Trophoblast cell (in vitro differentiated cells and primary cell): ENCODE data around the gene RGS14.

Source experiments
- DNase-seq, 2 donors: peaks; one replicate each; pipeline ENCODE4 v3.0.0-alpha.2; 2016
- H2AFZ ChIP-seq: 2 replicates; pipeline ENCODE4 v1.6.1; 2013; ENCODE audit warnings: low read length, moderate library complexity, mild to moderate bottlenecking; ENCODE audit not compliant: insufficient read depth, poor library complexity
- H2AK5ac ChIP-seq: 2 replicates; pipeline ENCODE4 v1.6.1; 2013; ENCODE audit warnings: mild to moderate bottlenecking, low read length
- H2BK120ac ChIP-seq: 2 replicates; pipeline ENCODE4 v1.6.1; 2013; ENCODE audit warnings: low read length, mild to moderate bottlenecking, moderate library complexity; ENCODE audit not compliant: insufficient read depth, poor library complexity
- H2BK12ac ChIP-seq: 2 replicates; pipeline ENCODE4 v1.6.1; 2013; ENCODE audit warnings: mild to moderate bottlenecking, low read length, moderate library complexity
- H2BK5ac ChIP-seq: 2 replicates; pipeline ENCODE4 v1.6.1; 2013; ENCODE audit warnings: low read length, low read depth, moderate library complexity, mild to moderate bottlenecking; ENCODE audit not compliant: poor library complexity
- H3K14ac ChIP-seq: 2 replicates; pipeline ENCODE4 v1.6.1; 2013; ENCODE audit warnings: mild to moderate bottlenecking, low read length
- H3K18ac ChIP-seq: 2 replicates; pipeline ENCODE4 v1.6.1; 2013; ENCODE audit warnings: mild to moderate bottlenecking, low read length
- H3K23ac ChIP-seq: 2 replicates; pipeline ENCODE4 v1.6.1; 2013; ENCODE audit warnings: low read length
- H3K27ac ChIP-seq: 2 replicates; pipeline ENCODE4 v1.5.1; 2013; ENCODE audit warnings: low read depth, mild to moderate bottlenecking, inconsistent platforms, low read length, moderate library complexity
- H3K27me3 ChIP-seq: 2 replicates; pipeline ENCODE4 v1.6.1; 2013; ENCODE audit warnings: inconsistent platforms, mild to moderate bottlenecking, low read length, moderate library complexity; ENCODE audit not compliant: insufficient read depth
- H3K36me3 ChIP-seq, 2 experiments: 1 replicate in 1 of 2; 2 replicates in 1 of 2; pipeline ENCODE4 v1.6.1; 2013; ENCODE audit warnings: low read length in 2 of 2, mild to moderate bottlenecking in 2 of 2, moderate library complexity in 1 of 2; ENCODE audit not compliant: insufficient read depth in 2 of 2, control insufficient read depth in 1 of 2
- H3K4ac ChIP-seq: 2 replicates; pipeline ENCODE4 v1.6.1; 2013; ENCODE audit warnings: low read depth, mild to moderate bottlenecking, low read length, moderate library complexity
- H3K4me1 ChIP-seq, 2 experiments: 1 replicate in 1 of 2; 2 replicates in 1 of 2; pipeline ENCODE4 v1.6.1; 2013; ENCODE audit warnings: low read length in 2 of 2, mild to moderate bottlenecking in 2 of 2, moderate library complexity in 1 of 2; ENCODE audit not compliant: insufficient read depth in 2 of 2, control insufficient read depth in 1 of 2
- H3K4me2 ChIP-seq: 2 replicates; pipeline ENCODE4 v1.6.1; 2013; ENCODE audit warnings: inconsistent platforms, mild to moderate bottlenecking, low read length, moderate library complexity
- H3K4me3 ChIP-seq: 2 replicates; pipeline ENCODE4 v1.5.1; 2013; ENCODE audit warnings: mild to moderate bottlenecking, low read depth, low read length, inconsistent platforms
- H3K79me1 ChIP-seq: one replicate; pipeline ENCODE4 v1.6.1; 2013; ENCODE audit warnings: low read length
- H3K79me2 ChIP-seq: 2 replicates; pipeline ENCODE4 v1.6.1; 2013; ENCODE audit warnings: low read length, mild to moderate bottlenecking; ENCODE audit not compliant: control insufficient read depth, insufficient read depth, poor library complexity
- H3K9ac ChIP-seq: 2 replicates; pipeline ENCODE4 v1.6.1; 2013; ENCODE audit warnings: mild to moderate bottlenecking, low read length
- H3K9me3 ChIP-seq: 2 replicates; pipeline ENCODE4 v1.6.1; 2013; ENCODE audit warnings: low read depth, mild to moderate bottlenecking, control low read depth, inconsistent platforms, low read length; ENCODE audit not compliant: insufficient read depth
- H4K12ac ChIP-seq: 2 replicates; pipeline ENCODE4 v1.6.1; 2013; ENCODE audit warnings: low read depth, mild to moderate bottlenecking, low read length, moderate library complexity
- H4K8ac ChIP-seq: 2 replicates; pipeline ENCODE4 v1.6.1; 2013; ENCODE audit warnings: low read depth, mild to moderate bottlenecking, low read length, moderate library complexity
- H4K91ac ChIP-seq: one replicate; pipeline ENCODE4 v1.6.1; 2013; ENCODE audit warnings: low read depth, mild to moderate bottlenecking, low read length, moderate library complexity
- WGBS: extraction: QIAGEN DNeasy Blood & Tissue Kit; methylation state at CpG from one replicate; pipeline ENCODE4 v1.1.7; 2013; ENCODE audit warnings: missing lambda C conversion rate; ENCODE audit not compliant: insufficient read length, insufficient coverage; ENCODE audit errors: extremely low coverage; 5-methylcytosine and 5-hydroxymethylcytosine counted together

Gene RGS14

DNA sequence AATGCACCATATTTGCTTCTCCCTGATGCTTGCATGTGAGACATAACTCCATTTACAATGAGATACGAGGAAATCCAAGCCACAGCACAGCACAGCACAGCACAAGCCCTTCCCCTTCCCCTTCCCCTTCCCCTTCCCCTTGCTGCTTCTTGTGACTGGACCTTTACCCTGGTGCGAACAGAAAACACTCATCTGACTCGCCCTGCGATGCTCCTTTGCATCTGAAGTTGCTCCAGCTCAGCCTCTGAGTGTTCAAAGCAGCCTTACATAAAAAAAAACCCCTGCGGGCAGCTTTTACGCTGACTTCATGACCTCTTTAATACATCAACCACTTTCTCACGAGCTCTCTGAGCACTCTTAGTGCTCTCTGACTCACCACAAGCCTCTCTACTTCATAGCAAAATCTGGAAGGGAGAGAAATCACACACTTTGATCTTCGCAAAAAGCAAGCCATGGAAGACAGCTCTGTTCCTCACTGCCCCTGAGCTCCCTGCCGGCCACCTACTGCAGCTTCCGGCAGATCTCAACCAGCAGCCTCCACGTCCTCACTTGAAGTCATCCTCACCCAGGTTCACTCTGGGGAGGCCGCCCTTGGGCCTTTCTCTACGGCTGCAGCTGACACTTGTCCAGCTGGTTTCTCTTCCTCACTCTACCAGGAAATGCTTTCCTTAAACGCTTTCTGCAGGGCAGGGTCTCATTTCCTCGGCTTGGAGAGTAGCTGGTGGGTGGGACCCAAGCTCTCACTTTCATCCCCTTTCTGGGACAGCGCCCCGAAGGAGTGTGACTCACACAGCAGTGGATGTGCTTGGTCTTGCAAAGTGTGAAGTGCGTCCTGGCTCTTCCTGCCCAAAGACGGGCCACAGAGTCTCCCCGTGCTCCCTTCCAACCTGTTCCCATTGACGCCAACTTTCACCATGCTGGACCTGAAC is 31.8 kb downstream of the RGS14 start:
- H3K4me1 ChIP-seq = peaks cover 14 to 17% of the 10 kb centered on the region in 2 experiments
- peak; percentile 90 to 95 for DNase-seq
- no peak overlapping the region for H4K12ac ChIP-seq
- H3K14ac ChIP-seq = no peak overlapping the region
- H3K18ac ChIP-seq = no peak overlapping the region
- no peak overlapping the region for H2AFZ ChIP-seq
- H3K9me3 ChIP-seq = peaks cover 1% of the 10 kb centered on the region
- no peaks in the 10 kb centered on the region for H3K27me3 ChIP-seq
- peak overlapping the region; percentile 23 for H3K4me2 ChIP-seq
- H3K4ac ChIP-seq = no peak overlapping the region
- H3K27ac ChIP-seq = peak overlapping the region; percentile 7
- H4K91ac ChIP-seq = peak overlapping the region; percentile 9
- H2BK12ac ChIP-seq = no peak overlapping the region
- no peak overlapping the region for H2BK5ac ChIP-seq
- no peak overlapping the region for H3K4me3 ChIP-seq
- H3K79me1 ChIP-seq = peaks cover 5% of the 10 kb centered on the region
- H3K23ac ChIP-seq = no peak overlapping the region
- no peaks in the 10 kb centered on the region for H3K36me3 ChIP-seq
- no peaks in the 10 kb centered on the region for H3K79me2 ChIP-seq
- H4K8ac ChIP-seq = no peak overlapping the region
- WGBS = no CpG with 5 or more reads among the region's 21 CpGs
- H3K9ac ChIP-seq = no peak overlapping the region
- peak overlapping the region; percentile 18 for H2BK120ac ChIP-seq
- no peak overlapping the region for H2AK5ac ChIP-seq

DNA sequence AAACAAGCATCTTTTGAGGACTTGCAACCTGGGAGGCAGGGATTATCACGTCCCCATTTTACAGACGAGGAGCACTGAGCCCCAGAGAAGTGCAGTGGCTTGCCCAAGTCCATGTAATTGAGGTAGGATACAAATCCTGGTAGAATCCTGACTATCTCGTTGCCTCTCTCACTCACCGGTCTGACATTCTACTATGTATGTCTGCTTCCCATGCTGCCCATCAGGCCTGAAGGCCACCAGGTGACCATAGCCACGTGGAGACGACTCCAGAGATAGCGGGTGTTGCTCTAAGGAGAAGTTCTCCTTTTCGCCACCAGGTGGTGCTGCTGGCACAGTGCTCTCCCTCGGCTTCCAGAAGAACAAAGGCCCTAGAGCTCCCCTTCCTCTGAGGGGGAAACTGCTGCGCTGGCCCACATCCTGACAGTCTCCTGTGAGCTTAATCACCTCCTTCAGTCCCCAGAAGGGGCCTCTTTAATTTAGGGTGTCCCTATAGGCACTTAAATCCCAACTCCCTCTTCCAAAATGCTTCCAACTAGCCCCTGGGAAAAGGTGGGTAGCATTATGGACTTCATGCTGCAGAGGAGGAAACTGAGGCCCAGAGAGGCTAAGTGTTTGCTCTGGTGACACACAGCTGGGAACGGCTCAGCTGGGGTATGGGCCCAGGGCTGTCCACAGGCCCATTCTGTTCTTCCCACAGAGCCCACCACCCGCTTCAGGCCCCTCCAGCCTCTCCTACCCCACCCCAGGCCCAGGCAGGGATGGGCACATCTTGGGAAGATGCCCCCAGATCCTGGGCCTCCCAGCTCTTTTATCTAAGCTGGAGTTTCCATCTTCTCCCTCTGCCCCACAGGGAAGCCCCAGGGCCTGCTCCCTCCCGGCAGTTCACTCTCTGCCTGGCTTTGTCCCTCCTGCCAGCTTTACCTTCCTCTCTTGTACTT is 32.9 kb downstream of the RGS14 start:
- Histone ChIP-seq H3K18ac (peak overlapping the region; percentile 10), H3K14ac (peak overlapping the region; percentile 1), H3K4me1 (peaks cover 14 to 17% of the 10 kb centered on the region in 2 experiments), H3K4me2 (no peak overlapping the region), H2BK120ac (peak overlapping the region; percentile 18), H3K79me1 (peaks cover 5% of the 10 kb centered on the region), H3K4ac (peak overlapping the region; percentile 9), H4K91ac (peak overlapping the region; percentile 47), H3K27me3 (no peaks in the 10 kb centered on the region), H4K8ac (peak overlapping the region; percentile 73), H3K9ac (no peak overlapping the region), H3K36me3 (no peaks in the 10 kb centered on the region), H2BK12ac (peak overlapping the region; percentile 20), H4K12ac (peak overlapping the region; percentile 49), H3K23ac (no peak overlapping the region), H2AFZ (no peak overlapping the region), H3K4me3 (no peak overlapping the region), H2BK5ac (no peak overlapping the region), H3K9me3 (peaks cover 4% of the 10 kb centered on the region), H3K79me2 (no peaks in the 10 kb centered on the region), H2AK5ac (peak overlapping the region; percentile 24), H3K27ac (peak overlapping the region; percentile 7)
- no CpG with 5 or more reads among the region's 13 CpGs for WGBS
- DNase-seq = peak; percentile 92 to 97

DNA sequence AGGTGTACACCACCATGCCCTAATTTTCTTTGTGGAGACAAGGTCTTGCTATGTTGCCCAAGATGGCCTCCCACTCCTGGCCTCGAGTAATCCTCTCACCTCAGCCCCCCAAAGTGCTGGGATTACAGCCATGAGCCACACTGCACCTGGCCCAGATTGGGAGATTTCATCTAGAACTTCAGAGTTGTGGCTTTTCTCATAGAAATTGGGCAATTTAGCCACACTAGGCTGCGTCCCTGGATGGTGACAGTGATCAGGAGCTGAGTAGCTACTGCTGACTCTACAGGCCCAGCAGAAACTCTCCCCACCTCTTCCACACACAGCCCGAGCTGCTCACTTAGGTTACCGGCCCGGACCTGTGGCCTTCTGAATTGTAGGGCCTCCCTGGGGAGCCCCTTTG is 35.0 kb downstream of the RGS14 start:
- H3K27me3 ChIP-seq = no peaks in the 10 kb centered on the region
- H3K27ac ChIP-seq = no peak overlapping the region
- no peak overlapping the region for H3K23ac ChIP-seq

GRCh38 chr5:177393206-177393765 is 35.6 kb downstream of the RGS14 start:
- Histone ChIP-seq H3K4ac (no peak overlapping the region), H2BK5ac (no peak overlapping the region), H3K18ac (no peak overlapping the region), H3K4me3 (no peak overlapping the region), H3K14ac (no peak overlapping the region), H3K23ac (no peak overlapping the region), H4K91ac (no peak overlapping the region), H2AFZ (no peak overlapping the region), H3K4me2 (no peak overlapping the region), H4K8ac (no peak overlapping the region), H2AK5ac (no peak overlapping the region), H3K9me3 (peaks cover 2% of the 10 kb centered on the region), H2BK120ac (no peak overlapping the region), H3K36me3 (no peaks in the 10 kb centered on the region), H3K79me2 (no peaks in the 10 kb centered on the region), H4K12ac (no peak overlapping the region), H3K79me1 (peaks cover 5% of the 10 kb centered on the region), H3K27ac (no peak overlapping the region), H3K4me1 (peaks cover 14 to 17% of the 10 kb centered on the region in 2 experiments), H3K9ac (no peak overlapping the region), H3K27me3 (no peaks in the 10 kb centered on the region), H2BK12ac (no peak overlapping the region)
- no CpG with 5 or more reads among the region's 1 CpG for WGBS
- no peak for DNase-seq

More for the DNA sequence above, 35.0 kb downstream of the RGS14 start:
- H3K9ac ChIP-seq = no peak overlapping the region
- H3K79me1 ChIP-seq = peaks cover 5% of the 10 kb centered on the region
- DNase-seq = no peak
- no peak overlapping the region for H2AFZ ChIP-seq
- H4K8ac ChIP-seq = no peak overlapping the region
- no peak overlapping the region for H3K4me3 ChIP-seq
- H3K4me2 ChIP-seq = no peak overlapping the region
- H2BK120ac ChIP-seq = no peak overlapping the region
- no peak overlapping the region for H3K18ac ChIP-seq
- H2AK5ac ChIP-seq = no peak overlapping the region
- no peak overlapping the region for H3K4ac ChIP-seq
- H3K14ac ChIP-seq = no peak overlapping the region
- H3K36me3 ChIP-seq = no peaks in the 10 kb centered on the region
- no peak overlapping the region for H2BK12ac ChIP-seq
- WGBS = no CpG with 5 or more reads among the region's 5 CpGs
- no peak overlapping the region for H4K91ac ChIP-seq
- no peaks in the 10 kb centered on the region for H3K79me2 ChIP-seq
- peaks cover 14 to 17% of the 10 kb centered on the region in 2 experiments for H3K4me1 ChIP-seq
- peaks cover 2% of the 10 kb centered on the region for H3K9me3 ChIP-seq
- H2BK5ac ChIP-seq = no peak overlapping the region
- no peak overlapping the region for H4K12ac ChIP-seq
